ENCODE results near the gene OR4K1. TPM values are rescaled to one million over a fixed set of nuclear protein-coding genes. Genes with fewer than 3 reads are reported as not detected.

The OR4K1 gene
- total RNA-seq, 2 experiments from 2014 or later: not detected

Other genes starting within 250 kb of the OR4K1 start
- gene OR11H2, start 217.0 kb upstream of the OR4K1 start, total RNA-seq: not detected
- not detected for gene OR4Q3, start 187.3 kb upstream of the OR4K1 start, total RNA-seq
- gene OR4M1, start 157.4 kb upstream of the OR4K1 start, total RNA-seq: not detected
- not detected for gene OR4N2, start 127.1 kb upstream of the OR4K1 start, total RNA-seq
- gene OR4K2, start 55.8 kb upstream of the OR4K1 start, total RNA-seq: not detected
- not detected for gene OR4K5, start 10.3 kb upstream of the OR4K1 start, total RNA-seq
- not detected for gene OR4K15, start 44.7 kb downstream of the OR4K1 start, total RNA-seq
- gene OR4Q2, start 71.2 kb downstream of the OR4K1 start, total RNA-seq: not detected
- not detected for gene OR4K14, start 88.4 kb downstream of the OR4K1 start, total RNA-seq
- not detected for gene OR4K13, start 105.1 kb downstream of the OR4K1 start, total RNA-seq
- gene OR4L1, start 129.1 kb downstream of the OR4K1 start, total RNA-seq: not detected
- gene OR4K17, start 179.8 kb downstream of the OR4K1 start, total RNA-seq: not detected
- gene OR4N5, start 207.9 kb downstream of the OR4K1 start, total RNA-seq: not detected

Data from CD4-positive, alpha-beta T cell (primary cell).